Upper lobe of left lung (tissue), 6 donors: ENCODE results near the gene ANKRD34A. TPM values are rescaled to one million over a fixed set of nuclear protein-coding genes. Genes with fewer than 3 reads are reported as not detected.

Experiments
- ATAC-seq, 2 donors: fragments of 200-7000 bp; cut with Tn5 transposase; one replicate each; pipeline ENCODE4 v1.9.1; 2022; ENCODE audit warnings: mild to moderate bottlenecking in 2 of 2, moderate library complexity in 2 of 2; ENCODE audit not compliant: low FRiP score in 2 of 2
- DNase-seq, 2 donors: peaks; one replicate each; pipeline ENCODE4 v3.0.0-alpha.2; 2019 to 2020
- H3K27ac ChIP-seq, 4 donors: fragments of 200-600 bp; sonication (generic); one replicate each; pipeline ENCODE4 v1.5.1; 2016 to 2019
- H3K27me3 ChIP-seq, 4 donors: fragments of 200-600 bp; sonication (generic); one replicate each; pipeline ENCODE4 v1.5.1; 2017 to 2019
- H3K36me3 ChIP-seq, 4 donors: fragments of 200-600 bp; sonication (generic); one replicate each; pipeline ENCODE4 v1.5.1; 2016 to 2019
- H3K4me1 ChIP-seq, 4 donors: fragments of 200-600 bp; sonication (generic); one replicate each; pipeline ENCODE4 v1.5.1; 2018 to 2019
- H3K4me3 ChIP-seq, 4 donors: fragments of 200-600 bp; sonication (generic); one replicate each; pipeline ENCODE4 v1.5.1; 2017 to 2019; ENCODE audit warnings: mild to moderate bottlenecking in 2 of 4, moderate library complexity in 1 of 4
- H3K9me3 ChIP-seq, 4 donors: fragments of 200-600 bp; sonication (generic); one replicate each; pipeline ENCODE4 v1.5.1; 2018 to 2019
- EP300 ChIP-seq, 4 donors: sonication (generic); formaldehyde crosslinking; IDR thresholded peaks; one replicate each; pipeline ENCODE4 v1.5.1; 2017; ENCODE audit warnings: antibody characterized with exemption in 4 of 4, control low read depth in 2 of 4
- POLR2A ChIP-seq, 4 donors: fragments of 450-650 bp; IDR thresholded peaks; one replicate each; pipeline ENCODE4 v1.5.1; 2016 to 2017; ENCODE audit warnings: antibody characterized with exemption in 4 of 4, mild to moderate bottlenecking in 2 of 4
- POLR2AphosphoS5 ChIP-seq, 2 donors: sonication (generic); formaldehyde crosslinking; IDR thresholded peaks; one replicate each; pipeline ENCODE4 v1.5.1; 2017; ENCODE audit warnings: antibody characterized with exemption in 2 of 2
- WGBS, 2 donors: methylation state at CpG; one replicate each; pipeline ENCODE4 v1.1.5; 2017 to 2018; 5-methylcytosine and 5-hydroxymethylcytosine counted together
- total RNA-seq, 6 donors: library from RNA; depleted of rRNA in 4 of 6; stranded (reverse); fragments of >200 nt in 4 of 6; gene quantifications; one replicate each; pipeline versions ENCODE4 v1.1.0 to v1.2.1, GENCODE V29; 2016 to 2021
- TF ChIP-seq, protein P1 (sequence below), 6 experiments: fragments of 450-650 bp in 4 of 6; fragments of 200-600 bp in 2 of 6; sonication (generic) in 2 of 6; IDR thresholded peaks; one replicate each; pipeline ENCODE4 v1.5.1; 2016 to 2019; ENCODE audit warnings: antibody characterized with exemption in 6 of 6
- donor health status: DM: no; HTN: no; CAD: no; lungs with moderate emphysema.
- donor health status: DM: no; HTN: yes; CAD: no; lungs with severe emphysema.

The ANKRD34A gene
- total RNA-seq, 6 donors from 2014 or later, result 0.30 to 2.6 (median 0.73) TPM

DNA sequence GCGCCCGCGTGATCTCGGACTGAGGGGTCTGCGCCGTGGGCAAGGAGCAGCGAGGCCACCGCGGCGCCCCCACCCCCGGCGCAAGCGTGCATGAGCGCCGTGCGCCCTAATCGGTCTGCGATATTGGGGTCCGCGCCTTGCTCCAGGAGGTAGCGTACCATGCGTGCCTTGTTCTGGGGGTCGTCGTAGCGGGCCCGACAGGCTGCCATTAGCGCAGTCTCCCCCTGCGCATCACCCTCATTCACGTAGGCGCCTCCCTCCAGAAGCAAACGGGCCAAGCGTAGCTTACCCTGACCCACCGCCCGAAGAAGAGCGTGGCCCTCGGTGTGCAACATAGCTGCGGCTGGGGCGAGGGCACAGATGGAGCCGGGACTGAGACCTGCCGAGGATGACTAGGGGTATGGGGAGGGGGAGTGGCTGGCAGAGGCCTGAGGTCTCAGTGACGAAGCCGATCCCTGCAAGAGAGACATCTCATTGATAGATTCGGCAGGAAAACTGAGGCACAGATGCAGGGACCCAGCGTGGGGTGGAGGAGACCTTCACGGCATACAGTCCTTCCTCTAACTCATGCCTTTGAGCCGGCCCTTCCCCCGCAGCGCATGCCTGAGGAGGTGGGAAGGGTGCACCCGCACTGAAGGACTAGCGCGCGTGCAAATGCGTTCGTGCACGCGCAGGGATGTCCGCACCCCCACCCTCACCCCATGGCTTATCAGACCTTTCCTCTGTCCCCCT is 2.8 kb downstream of the ANKRD34A start:
- DNase-seq (peak; percentile 57 to 84), ATAC-seq (no peak)
- H3K27ac ChIP-seq, result peak overlapping the region; percentile 77 to 92 (median 85)
- H3K9me3 ChIP-seq, result no peaks in the 10 kb centered on the region
- WGBS, 2 donors, result 2 to 13% methylated on average over 8 to 26 of the region's 57 CpGs
- H3K4me1 ChIP-seq, result peaks cover 50 to 79% (median 55%) of the 10 kb centered on the region in 4 donors
- TF ChIP-seq POLR2AphosphoS5 (IDR thresholded peaks at IDR 0.05), result no peak
- H3K4me3 ChIP-seq, result peak overlapping the region; percentile 41 to 66 (median 62)
- no peaks in the 10 kb centered on the region for H3K36me3 ChIP-seq
- no peaks in the 10 kb centered on the region for H3K27me3 ChIP-seq

DNA sequence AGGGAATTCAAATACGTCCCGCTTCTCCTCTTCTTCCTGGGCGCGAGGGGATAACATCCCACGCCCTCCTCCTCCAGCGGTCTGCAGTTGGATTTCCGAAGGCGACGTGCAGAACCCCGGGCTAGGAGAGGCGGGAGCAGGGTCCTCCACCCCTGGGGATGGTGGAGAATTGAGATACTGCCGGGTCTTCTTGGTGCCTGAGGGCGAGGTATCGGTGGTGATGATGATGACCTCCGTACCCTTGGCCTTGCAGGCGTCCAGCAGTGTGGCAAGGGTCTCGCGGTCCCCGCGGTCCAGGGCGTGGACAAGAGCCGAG is 3.3 kb downstream of the ANKRD34A start:
- ATAC-seq, result no peak
- H3K4me1 ChIP-seq, result peaks cover 55 to 84% (median 60%) of the 10 kb centered on the region in 4 donors

DNA sequence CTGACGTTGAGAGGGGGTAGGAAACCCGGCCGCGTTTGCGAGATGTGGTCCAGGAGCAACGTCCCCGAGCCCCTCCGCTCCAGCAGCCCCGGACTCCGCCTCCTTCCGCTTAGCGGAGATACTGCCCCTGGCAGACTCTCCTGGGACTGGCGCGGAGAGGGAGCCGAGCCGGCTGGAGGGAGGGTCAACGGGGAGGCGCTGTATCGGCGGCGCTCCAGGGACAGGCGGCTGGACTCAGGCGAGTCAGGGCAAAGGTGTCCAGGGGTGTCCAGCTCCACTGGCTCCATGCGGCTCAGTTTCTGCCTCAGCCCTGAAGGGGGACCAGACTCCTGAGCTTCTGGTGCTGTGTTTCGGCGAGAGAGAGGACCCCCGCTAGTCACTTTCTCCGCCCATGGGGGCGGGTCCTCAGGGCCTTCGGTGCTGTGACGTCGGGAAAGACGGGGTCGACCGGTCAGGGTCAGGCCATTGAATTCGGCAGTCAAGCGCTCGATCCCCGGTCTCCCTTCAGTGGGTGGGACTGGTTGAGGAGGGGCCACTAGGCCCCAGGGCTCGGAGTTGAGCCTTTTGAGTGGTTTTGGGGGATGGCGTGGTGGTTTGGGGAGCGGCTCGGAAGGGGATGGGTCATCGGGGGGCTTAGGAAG is 3.8 kb downstream of the ANKRD34A start:
- TF ChIP-seq POLR2A (IDR thresholded peaks at IDR 0.05), result peak in 2 of 4 donors; percentile 73 to 74
- TF ChIP-seq POLR2AphosphoS5 (IDR thresholded peaks at IDR 0.05), result peak; percentile 56 to 85
- TF ChIP-seq, protein P1, sequence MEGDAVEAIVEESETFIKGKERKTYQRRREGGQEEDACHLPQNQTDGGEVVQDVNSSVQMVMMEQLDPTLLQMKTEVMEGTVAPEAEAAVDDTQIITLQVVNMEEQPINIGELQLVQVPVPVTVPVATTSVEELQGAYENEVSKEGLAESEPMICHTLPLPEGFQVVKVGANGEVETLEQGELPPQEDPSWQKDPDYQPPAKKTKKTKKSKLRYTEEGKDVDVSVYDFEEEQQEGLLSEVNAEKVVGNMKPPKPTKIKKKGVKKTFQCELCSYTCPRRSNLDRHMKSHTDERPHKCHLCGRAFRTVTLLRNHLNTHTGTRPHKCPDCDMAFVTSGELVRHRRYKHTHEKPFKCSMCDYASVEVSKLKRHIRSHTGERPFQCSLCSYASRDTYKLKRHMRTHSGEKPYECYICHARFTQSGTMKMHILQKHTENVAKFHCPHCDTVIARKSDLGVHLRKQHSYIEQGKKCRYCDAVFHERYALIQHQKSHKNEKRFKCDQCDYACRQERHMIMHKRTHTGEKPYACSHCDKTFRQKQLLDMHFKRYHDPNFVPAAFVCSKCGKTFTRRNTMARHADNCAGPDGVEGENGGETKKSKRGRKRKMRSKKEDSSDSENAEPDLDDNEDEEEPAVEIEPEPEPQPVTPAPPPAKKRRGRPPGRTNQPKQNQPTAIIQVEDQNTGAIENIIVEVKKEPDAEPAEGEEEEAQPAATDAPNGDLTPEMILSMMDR (IDR thresholded peaks at IDR 0.05), result peak in 5 of 6 experiments; percentile 11 to 42 (median 39)
- no peak for TF ChIP-seq EP300 (IDR thresholded peaks at IDR 0.05)
- Histone ChIP-seq H3K4me1 (peaks cover 57 to 86% (median 64%) of the 10 kb centered on the region in 4 donors), H3K36me3 (no peaks in the 10 kb centered on the region), H3K4me3 (peak overlapping the region; percentile 41 to 66 (median 62)), H3K9me3 (no peaks in the 10 kb centered on the region), H3K27me3 (no peaks in the 10 kb centered on the region), H3K27ac (peak overlapping the region; percentile 77 to 92 (median 85))
- DNase-seq (peak; percentile 79 to 92), ATAC-seq (peak; percentile 49 to 56)
- 0% methylated on average over 34 of the region's 44 CpGs; no CpG with 5 or more reads in 1 of the 2 donors for WGBS, 2 donors

More for the DNA sequence above, 3.3 kb downstream of the ANKRD34A start:
- no peak for DNase-seq
- Histone ChIP-seq H3K4me3 (peak overlapping the region; percentile 41 to 66 (median 62)), H3K9me3 (no peaks in the 10 kb centered on the region), H3K27ac (peak overlapping the region; percentile 77 to 92 (median 85)), H3K27me3 (no peaks in the 10 kb centered on the region), H3K36me3 (no peaks in the 10 kb centered on the region)
- no peak for TF ChIP-seq POLR2AphosphoS5 (IDR thresholded peaks at IDR 0.05)
- TF ChIP-seq, protein P1 (IDR thresholded peaks at IDR 0.05), result no peak
- no peak for TF ChIP-seq EP300 (IDR thresholded peaks at IDR 0.05)
- no peak for TF ChIP-seq POLR2A (IDR thresholded peaks at IDR 0.05)
- 1% methylated on average over 22 of the region's 22 CpGs; no CpG with 5 or more reads in 1 of the 2 donors for WGBS, 2 donors

DNA sequence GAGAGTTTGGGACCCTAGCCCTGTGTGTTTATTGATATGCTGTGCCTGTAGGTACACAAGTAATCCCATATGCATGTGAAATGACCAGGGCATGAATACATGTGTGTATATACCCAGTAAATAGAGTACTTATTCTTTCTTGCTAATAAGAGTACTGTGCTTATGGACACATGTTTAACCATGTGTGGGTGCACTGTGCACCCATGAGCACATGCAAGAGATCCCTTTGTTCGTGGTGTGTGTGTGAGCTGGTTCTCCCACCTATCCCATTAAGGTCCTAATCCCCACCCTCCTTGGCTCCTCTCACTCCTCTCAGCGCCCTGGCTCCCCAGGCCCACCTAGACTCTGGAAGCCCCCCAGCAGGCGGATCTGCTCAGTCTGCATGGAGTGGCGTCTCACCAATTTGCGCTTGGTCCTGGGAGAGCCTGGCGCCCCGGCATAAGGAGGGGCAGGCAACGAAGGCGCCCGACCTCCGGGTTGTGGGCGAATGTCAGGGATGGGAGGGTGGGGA is 4.4 kb downstream of the ANKRD34A start:
- 14 to 19% methylated on average over 6 to 12 of the region's 12 CpGs for WGBS, 2 donors
- no peak for TF ChIP-seq POLR2AphosphoS5 (IDR thresholded peaks at IDR 0.05)
- Histone ChIP-seq H3K4me3 (peak overlapping the region; percentile 41 to 66 (median 62)), H3K4me1 (peaks cover 60 to 87% (median 66%) of the 10 kb centered on the region in 4 donors), H3K27ac (peak overlapping the region; percentile 77 to 92 (median 85)), H3K27me3 (no peaks in the 10 kb centered on the region), H3K36me3 (no peaks in the 10 kb centered on the region), H3K9me3 (no peaks in the 10 kb centered on the region)
- ATAC-seq (no peak), DNase-seq (no peak)

DNA sequence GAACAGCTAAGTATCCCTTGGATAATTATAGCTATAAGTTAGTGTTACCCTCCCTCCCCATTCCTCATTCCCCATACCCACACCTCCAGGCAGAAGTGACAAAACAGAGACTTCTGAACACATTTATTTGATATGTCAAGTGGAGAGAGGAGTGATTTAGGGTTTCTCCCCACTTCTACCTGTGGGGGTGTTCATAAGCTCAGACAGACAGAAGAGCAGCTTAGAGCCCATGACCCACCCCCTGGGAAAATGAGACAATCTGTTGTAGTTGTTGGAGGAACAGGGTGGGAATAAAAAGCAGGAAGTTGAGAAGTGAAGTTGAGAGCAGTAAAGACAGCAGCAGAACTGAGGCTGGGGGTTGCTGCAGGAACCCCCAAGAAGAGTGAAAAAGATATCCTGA is 5.0 kb downstream of the ANKRD34A start:
- TF ChIP-seq, protein P1 (IDR thresholded peaks at IDR 0.05), result no peak
- TF ChIP-seq POLR2A (IDR thresholded peaks at IDR 0.05), result no peak
- ATAC-seq (no peak), DNase-seq (no peak)
- Histone ChIP-seq H3K4me3 (no peak overlapping the region), H3K36me3 (peaks cover 0 to 3% (median 0%) of the 10 kb centered on the region in 4 donors), H3K27ac (peak overlapping the region in 2 of 4 donors; percentile 53 to 92), H3K9me3 (no peaks in the 10 kb centered on the region), H3K27me3 (no peaks in the 10 kb centered on the region), H3K4me1 (peaks cover 63 to 94% (median 68%) of the 10 kb centered on the region in 4 donors)
